ENCODE measurements around the gene FASTK.

The FASTK gene

DNA sequence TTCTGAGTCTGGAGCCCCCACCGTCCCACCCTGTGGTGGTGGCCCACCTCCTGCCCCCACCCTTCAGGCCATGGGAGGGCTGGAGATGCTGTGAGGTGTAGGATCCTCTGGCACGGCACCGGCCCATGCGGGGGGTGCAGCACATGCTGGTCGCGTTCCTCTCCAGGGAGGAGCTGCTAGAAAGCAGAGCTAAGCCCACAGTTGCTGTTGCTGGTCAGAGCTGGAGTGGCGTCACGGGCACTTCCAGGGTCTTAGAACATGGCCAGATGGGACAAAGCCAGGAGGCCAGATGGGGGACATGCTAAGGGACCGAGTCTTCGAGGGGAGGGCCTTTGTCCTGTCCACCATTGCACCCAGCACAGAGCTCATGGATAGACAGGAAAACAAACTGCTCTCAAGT is 27.3 kb upstream of the FASTK start:
- H3K4me3 ChIP-seq (ENCODE audit: control insufficient read depth, low read depth, low read length): no peak overlapping the region
- DNase-seq (ENCODE audit: low read depth): no peak
- TF ChIP-seq, protein P1, sequence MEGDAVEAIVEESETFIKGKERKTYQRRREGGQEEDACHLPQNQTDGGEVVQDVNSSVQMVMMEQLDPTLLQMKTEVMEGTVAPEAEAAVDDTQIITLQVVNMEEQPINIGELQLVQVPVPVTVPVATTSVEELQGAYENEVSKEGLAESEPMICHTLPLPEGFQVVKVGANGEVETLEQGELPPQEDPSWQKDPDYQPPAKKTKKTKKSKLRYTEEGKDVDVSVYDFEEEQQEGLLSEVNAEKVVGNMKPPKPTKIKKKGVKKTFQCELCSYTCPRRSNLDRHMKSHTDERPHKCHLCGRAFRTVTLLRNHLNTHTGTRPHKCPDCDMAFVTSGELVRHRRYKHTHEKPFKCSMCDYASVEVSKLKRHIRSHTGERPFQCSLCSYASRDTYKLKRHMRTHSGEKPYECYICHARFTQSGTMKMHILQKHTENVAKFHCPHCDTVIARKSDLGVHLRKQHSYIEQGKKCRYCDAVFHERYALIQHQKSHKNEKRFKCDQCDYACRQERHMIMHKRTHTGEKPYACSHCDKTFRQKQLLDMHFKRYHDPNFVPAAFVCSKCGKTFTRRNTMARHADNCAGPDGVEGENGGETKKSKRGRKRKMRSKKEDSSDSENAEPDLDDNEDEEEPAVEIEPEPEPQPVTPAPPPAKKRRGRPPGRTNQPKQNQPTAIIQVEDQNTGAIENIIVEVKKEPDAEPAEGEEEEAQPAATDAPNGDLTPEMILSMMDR (IDR thresholded peaks at IDR 0.05; ENCODE audit: control insufficient read depth, insufficient read depth, low read depth, low read length, missing control alignments): no peak

DNA sequence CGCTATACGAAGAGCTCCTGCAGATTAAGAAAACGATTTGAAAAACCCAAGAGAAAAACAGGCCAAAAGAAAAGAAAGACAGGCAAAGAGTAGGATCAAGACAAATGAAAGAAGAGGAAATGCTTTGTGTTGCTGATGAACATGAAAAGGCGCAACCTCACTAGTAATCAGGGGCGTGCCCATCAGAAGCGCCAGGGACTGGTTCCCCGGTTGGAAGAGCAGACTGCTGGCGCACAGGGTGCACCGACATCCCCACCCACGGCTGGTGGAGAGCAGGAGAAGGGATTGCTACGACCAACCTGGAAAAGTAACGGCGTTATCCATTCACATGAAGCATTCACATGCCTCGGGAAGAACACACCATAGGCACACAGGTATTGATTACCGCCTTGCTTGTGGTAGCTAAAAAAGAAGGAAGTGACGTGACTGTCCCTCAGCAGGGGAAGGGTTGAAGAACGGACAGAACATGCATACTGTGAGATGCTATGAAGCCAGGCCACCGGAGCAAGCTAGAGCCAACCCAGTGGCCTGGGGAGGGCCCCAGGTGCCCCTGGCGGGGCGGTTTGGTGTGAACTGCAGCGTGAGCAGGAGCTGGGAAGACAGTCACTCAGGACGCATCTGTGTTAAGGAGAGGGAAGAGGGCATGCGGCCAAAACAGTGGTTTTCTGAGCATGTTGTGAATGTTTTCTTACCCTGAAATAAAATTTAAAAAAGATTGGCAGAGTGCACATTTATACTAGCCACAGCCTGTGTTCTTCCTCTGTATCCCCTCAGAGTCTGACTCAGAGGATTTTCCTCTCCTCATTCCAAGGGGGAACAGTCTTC is 24.0 kb upstream of the FASTK start:
- H3K4me3 ChIP-seq (ENCODE audit: control insufficient read depth, low read depth, low read length): no peak overlapping the region
- TF ChIP-seq, protein P1 (IDR thresholded peaks at IDR 0.05; ENCODE audit: control insufficient read depth, insufficient read depth, low read depth, low read length, missing control alignments): no peak
- DNase-seq (ENCODE audit: low read depth): no peak

DNA sequence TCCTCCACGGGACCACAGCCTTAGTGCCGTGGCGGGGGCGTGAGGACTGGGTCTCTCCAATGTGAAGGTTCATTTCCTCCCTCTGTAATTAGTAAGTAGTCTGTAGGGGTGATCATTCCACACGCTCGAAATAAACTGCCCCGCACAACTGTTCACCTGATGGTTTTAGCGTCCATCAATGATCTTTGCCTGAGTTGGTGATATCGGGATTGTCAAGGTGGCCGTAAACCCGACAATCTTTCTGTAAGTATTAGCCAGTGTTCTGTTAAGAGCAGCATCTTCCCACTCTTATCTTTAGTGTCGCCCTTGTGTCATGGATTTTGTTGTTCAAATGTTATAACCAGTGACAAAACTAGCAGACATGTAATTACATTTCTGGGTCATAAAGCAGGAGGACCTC is 23.4 kb upstream of the FASTK start:
- DNase-seq (ENCODE audit: low read depth): no peak
- H3K4me3 ChIP-seq (ENCODE audit: control insufficient read depth, low read depth, low read length): no peak overlapping the region
- TF ChIP-seq, protein P1 (IDR thresholded peaks at IDR 0.05; ENCODE audit: control insufficient read depth, insufficient read depth, low read depth, low read length, missing control alignments): no peak

DNA sequence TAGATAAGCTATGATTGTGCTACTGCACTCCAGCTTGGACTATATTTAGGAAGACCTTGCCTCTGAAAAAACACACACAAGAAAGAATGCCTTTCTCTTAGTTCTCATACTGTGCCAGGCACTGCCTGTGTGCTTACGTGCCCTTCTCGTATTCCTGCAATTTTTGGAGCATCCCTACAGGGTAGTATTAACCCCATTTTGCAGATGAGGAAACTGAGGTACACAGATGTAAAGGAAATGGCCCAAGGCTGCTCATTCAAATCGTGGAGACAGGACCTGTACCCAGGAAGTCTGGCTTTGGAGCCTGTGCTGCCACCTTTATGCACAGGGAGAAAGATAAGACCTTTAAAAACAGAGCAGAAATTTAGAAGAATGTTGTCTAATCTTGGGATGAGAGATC is 22.4 kb upstream of the FASTK start:
- DNase-seq (ENCODE audit: low read depth): no peak
- no peak overlapping the region for H3K4me3 ChIP-seq (ENCODE audit: control insufficient read depth, low read depth, low read length)
- TF ChIP-seq, protein P1 (IDR thresholded peaks at IDR 0.05; ENCODE audit: control insufficient read depth, insufficient read depth, low read depth, low read length, missing control alignments): no peak

- TF ChIP-seq, protein P1 (IDR thresholded peaks at IDR 0.05; ENCODE audit: control insufficient read depth, insufficient read depth, low read depth, low read length, missing control alignments): no peak
- no peak for DNase-seq (ENCODE audit: low read depth)
Observed at GRCh38 chr7:151101621-151102396, 21.2 kb upstream of the FASTK start.

DNA sequence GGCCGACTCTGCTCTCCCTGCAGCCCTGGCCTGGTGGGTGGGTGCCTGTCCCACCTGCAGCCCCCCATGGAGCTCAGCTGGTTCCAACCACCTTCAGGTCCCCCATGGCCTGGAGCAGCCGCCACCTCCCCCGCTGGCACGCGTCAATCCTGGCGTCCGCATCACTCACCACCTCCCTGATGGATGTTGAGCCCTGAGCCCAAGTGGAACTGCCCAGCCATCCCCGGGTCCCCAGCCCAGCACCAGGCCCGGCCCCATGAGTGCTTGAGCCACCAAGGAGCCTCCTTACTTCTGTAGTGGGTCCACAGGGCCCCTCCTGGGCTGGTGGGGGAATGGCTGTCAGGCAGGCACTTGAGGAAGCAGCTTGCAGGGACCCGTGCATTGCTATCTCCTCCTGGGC is 20.3 kb upstream of the FASTK start:
- TF ChIP-seq, protein P1 (IDR thresholded peaks at IDR 0.05; ENCODE audit: control insufficient read depth, insufficient read depth, low read depth, low read length, missing control alignments): no peak
- no peak for DNase-seq (ENCODE audit: low read depth)
- no peak overlapping the region for H3K4me3 ChIP-seq (ENCODE audit: control insufficient read depth, low read depth, low read length)

More at GRCh38 chr7:151101621-151102396, 21.2 kb upstream of the FASTK start:
- no peak overlapping the region for H3K4me3 ChIP-seq (ENCODE audit: control insufficient read depth, low read depth, low read length)
